ENCODE data around the gene POP7. TPM values are rescaled to one million over a fixed set of nuclear protein-coding genes. Genes with fewer than 3 reads are reported as not detected.

POP7 gene
- total RNA-seq, 2 donors from 2014 or later, result 17.1 to 20.8 TPM

- TF ChIP-seq, protein P1, sequence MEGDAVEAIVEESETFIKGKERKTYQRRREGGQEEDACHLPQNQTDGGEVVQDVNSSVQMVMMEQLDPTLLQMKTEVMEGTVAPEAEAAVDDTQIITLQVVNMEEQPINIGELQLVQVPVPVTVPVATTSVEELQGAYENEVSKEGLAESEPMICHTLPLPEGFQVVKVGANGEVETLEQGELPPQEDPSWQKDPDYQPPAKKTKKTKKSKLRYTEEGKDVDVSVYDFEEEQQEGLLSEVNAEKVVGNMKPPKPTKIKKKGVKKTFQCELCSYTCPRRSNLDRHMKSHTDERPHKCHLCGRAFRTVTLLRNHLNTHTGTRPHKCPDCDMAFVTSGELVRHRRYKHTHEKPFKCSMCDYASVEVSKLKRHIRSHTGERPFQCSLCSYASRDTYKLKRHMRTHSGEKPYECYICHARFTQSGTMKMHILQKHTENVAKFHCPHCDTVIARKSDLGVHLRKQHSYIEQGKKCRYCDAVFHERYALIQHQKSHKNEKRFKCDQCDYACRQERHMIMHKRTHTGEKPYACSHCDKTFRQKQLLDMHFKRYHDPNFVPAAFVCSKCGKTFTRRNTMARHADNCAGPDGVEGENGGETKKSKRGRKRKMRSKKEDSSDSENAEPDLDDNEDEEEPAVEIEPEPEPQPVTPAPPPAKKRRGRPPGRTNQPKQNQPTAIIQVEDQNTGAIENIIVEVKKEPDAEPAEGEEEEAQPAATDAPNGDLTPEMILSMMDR (IDR thresholded peaks at IDR 0.05), result no peak
- peak in 1 of 3 donors; percentile 28 for TF ChIP-seq POLR2A (IDR thresholded peaks at IDR 0.05)
- no peaks in the 10 kb centered on the region for H3K27me3 ChIP-seq
- no peak overlapping the region for H3K4me3 ChIP-seq
- H3K36me3 ChIP-seq (replicated peaks in 1 of 2; ENCODE audit: insufficient read depth in 1 of 2, low read depth in 2 of 2), result no peaks in the 10 kb centered on the region
- no peaks in the 10 kb centered on the region for H3K9me3 ChIP-seq
- no peak overlapping the region for H3K27ac ChIP-seq
- 25 to 32% methylated on average over 22 to 27 of the region's 28 CpGs for WGBS, 2 donors
- DNase-seq (peak in 3 of 4 donors; percentile 21 to 55 (median 36)), ATAC-seq (peak; percentile 72)
- peaks cover 4% of the 10 kb centered on the region for H3K4me1 ChIP-seq
- intact Hi-C loops (cut with DNase I), result no loop called here
Observed at GRCh38 chr7:100745184-100745583, 39.3 kb downstream of the POP7 start.

DNA sequence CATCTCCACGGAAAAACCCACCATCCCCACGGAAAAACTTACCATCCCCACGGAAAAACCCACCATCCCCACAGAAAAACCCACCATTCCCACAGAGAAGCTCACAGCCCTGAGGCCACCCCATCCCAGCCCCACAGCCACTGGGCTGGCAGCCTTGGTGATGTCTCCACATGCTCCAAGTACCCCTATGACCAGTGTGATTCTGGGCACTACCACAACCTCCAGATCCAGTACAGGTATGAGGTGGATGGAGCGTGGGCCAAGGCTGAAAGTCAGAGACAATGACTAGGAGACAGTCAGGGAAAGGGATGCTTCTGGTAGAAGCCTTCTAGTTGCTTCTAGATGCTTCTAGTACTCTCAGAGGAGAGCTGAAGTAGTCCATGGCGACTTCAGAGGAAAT is 47.1 kb downstream of the POP7 start:
- Histone ChIP-seq H3K4me1 (no peaks in the 10 kb centered on the region), H3K36me3 (replicated peaks in 1 of 2; ENCODE audit: insufficient read depth in 1 of 2, low read depth in 2 of 2) (no peaks in the 10 kb centered on the region), H3K9me3 (no peaks in the 10 kb centered on the region), H3K27ac (no peak overlapping the region), H3K4me3 (no peak overlapping the region), H3K27me3 (peaks cover 0 to 7% of the 10 kb centered on the region in 2 donors)
- ATAC-seq (no peak), DNase-seq (no peak)
- intact Hi-C loops (cut with DNase I), result no loop called here
- 66 to 70% methylated on average over 5 of the region's 5 CpGs for WGBS, 2 donors
- no peak for TF ChIP-seq POLR2A (IDR thresholded peaks at IDR 0.05)
- TF ChIP-seq, protein P1 (IDR thresholded peaks at IDR 0.05), result no peak

- Histone ChIP-seq H3K36me3 (replicated peaks in 1 of 2; ENCODE audit: insufficient read depth in 1 of 2, low read depth in 2 of 2) (no peaks in the 10 kb centered on the region), H3K27me3 (peaks cover 0 to 7% of the 10 kb centered on the region in 2 donors), H3K4me1 (no peaks in the 10 kb centered on the region), H3K4me3 (no peak overlapping the region), H3K9me3 (no peaks in the 10 kb centered on the region), H3K27ac (no peak overlapping the region)
- DNase-seq (no peak), ATAC-seq (no peak)
- TF ChIP-seq POLR2A (IDR thresholded peaks at IDR 0.05), result no peak
- TF ChIP-seq, protein P1 (IDR thresholded peaks at IDR 0.05), result no peak
- WGBS, 2 donors, result 73 to 79% methylated on average over 3 of the region's 3 CpGs
- intact Hi-C loops (cut with DNase I), result no loop called here
Observed at GRCh38 chr7:100753750-100754149, 47.8 kb downstream of the POP7 start.

Other genes with a start within 250 kb of the POP7 start
- gene SPACDR, start 241.9 kb upstream of the POP7 start, total RNA-seq, result 1 to 10 TPM in 1 of 2 donors, not detected in 1; 1.0 TPM
- gene TSC22D4, start 226.9 kb upstream of the POP7 start, total RNA-seq, result 10 to 100 TPM; 16.6 to 34.9 TPM
- 1 to 10 TPM; 1.0 to 1.3 TPM for gene NYAP1, start 222.2 kb upstream of the POP7 start, total RNA-seq
- 10 to 100 TPM; 20.4 to 24.6 TPM for gene AGFG2, start 166.9 kb upstream of the POP7 start, total RNA-seq
- not detected for gene SAP25, start 132.2 kb upstream of the POP7 start, total RNA-seq
- gene LRCH4, start 120.0 kb upstream of the POP7 start, total RNA-seq, result 100 to 1,000 TPM in 1 of 2 donors, 10 to 100 TPM in 1; 25.4 to 121 TPM
- gene FBXO24, start 119.8 kb upstream of the POP7 start, total RNA-seq, result 1 to 10 TPM; 1.8 to 5.3 TPM
- gene PCOLCE, start 103.8 kb upstream of the POP7 start, total RNA-seq, result 10 to 100 TPM in 1 of 2 donors, 1 to 10 TPM in 1; 7.3 to 24.1 TPM
- gene MOSPD3, start 93.6 kb upstream of the POP7 start, total RNA-seq, result 1 to 10 TPM; 6.9 to 8.6 TPM
- gene TFR2, start 64.6 kb upstream of the POP7 start, total RNA-seq, result under 1 TPM in 1 of 2 donors, not detected in 1; 0.26 TPM
- under 1 TPM in 1 of 2 donors, not detected in 1; 0.52 TPM for gene ACTL6B, start 49.7 kb upstream of the POP7 start, total RNA-seq
- 100 to 1,000 TPM; 106 to 123 TPM for gene GNB2, start 32.4 kb upstream of the POP7 start, total RNA-seq
- gene GIGYF1, start 11.9 kb upstream of the POP7 start, total RNA-seq, result 10 to 100 TPM; 25.2 to 49.4 TPM
- gene EPO, start 14.3 kb downstream of the POP7 start, total RNA-seq, result 1 to 10 TPM; 1.3 to 2.6 TPM
- gene ZAN, start 27.5 kb downstream of the POP7 start, total RNA-seq, result not detected
- gene EPHB4, start 121.4 kb downstream of the POP7 start, total RNA-seq, result 10 to 100 TPM; 33.6 to 46.4 TPM
- 10 to 100 TPM; 12.7 to 38.9 TPM for gene SLC12A9, start 146.6 kb downstream of the POP7 start, total RNA-seq
- 10 to 100 TPM; 34.9 to 43.6 TPM for gene TRIP6, start 161.3 kb downstream of the POP7 start, total RNA-seq
- gene SRRT, start 169.0 kb downstream of the POP7 start, total RNA-seq, result 10 to 100 TPM; 54.7 to 60.7 TPM
- 1 to 10 TPM; 6.2 to 7.9 TPM for gene UFSP1, start 183.6 kb downstream of the POP7 start, total RNA-seq
- gene ACHE, start 189.8 kb downstream of the POP7 start, total RNA-seq, result 1 to 10 TPM; 6.2 to 7.3 TPM
- gene MUC3A, start 243.4 kb downstream of the POP7 start, total RNA-seq, result 1 to 10 TPM in 1 of 2 donors, under 1 TPM in 1; 0.52 to 3.0 TPM